ENCODE results near the gene OGFOD1. TPM values are rescaled to one million over a fixed set of nuclear protein-coding genes. Genes with fewer than 3 reads are reported as not detected.

The OGFOD1 gene
- polyA plus RNA-seq, 3 donors = 34.7 to 42.1 (median 39.8) TPM

DNA sequence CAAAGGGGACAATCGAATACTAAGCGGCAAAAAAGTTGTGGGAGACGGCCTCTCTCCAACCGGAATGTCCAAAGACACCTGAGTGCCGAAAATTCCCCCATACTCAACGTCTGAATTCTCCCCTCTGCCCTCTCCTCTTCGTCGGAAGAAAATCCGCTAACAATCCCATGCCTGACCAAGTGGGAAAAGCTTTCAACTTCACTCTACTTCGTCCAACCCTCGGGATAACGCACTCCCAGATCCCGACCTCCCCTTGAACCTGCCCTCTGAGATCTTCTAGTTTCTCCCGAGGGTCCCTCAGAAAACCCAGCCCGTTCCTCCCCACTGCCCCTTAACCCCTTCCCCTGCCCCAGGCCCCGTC is 27.0 kb upstream of the OGFOD1 start:
- DNase-seq = no peak

DNA sequence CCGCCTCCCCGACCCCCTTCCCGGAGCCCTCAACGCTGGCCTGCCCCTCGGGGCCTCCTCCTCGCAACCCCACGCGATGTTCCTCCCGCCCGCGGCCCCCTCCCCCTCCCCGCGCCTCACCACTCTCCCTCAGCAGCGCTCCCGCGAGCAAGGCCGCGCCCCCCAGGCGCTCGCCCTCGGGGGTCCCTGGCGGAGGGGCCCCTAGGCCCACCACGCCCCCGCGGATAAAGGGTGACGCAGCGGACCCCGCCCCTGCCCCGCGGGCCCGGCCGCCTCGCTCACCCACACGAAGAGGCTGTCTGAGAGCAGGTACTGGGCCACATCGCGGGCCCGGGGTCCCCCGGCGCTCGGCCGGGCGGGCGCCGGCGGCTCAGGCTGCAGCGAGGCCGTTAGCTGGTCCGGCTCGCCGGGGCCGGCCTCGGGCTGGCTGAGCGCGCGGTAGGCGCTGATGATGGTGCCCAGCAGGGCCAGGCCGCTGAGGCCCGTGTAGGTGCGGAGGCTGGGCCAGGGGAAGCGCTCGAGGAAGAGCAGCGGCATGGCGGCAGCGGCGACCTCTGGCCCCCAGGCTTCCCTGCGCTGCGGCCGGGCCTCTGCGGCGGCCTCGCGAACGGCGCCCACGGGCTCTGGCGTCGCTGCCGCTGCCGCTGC is 26.4 kb upstream of the OGFOD1 start:
- DNase-seq = no peak

DNA sequence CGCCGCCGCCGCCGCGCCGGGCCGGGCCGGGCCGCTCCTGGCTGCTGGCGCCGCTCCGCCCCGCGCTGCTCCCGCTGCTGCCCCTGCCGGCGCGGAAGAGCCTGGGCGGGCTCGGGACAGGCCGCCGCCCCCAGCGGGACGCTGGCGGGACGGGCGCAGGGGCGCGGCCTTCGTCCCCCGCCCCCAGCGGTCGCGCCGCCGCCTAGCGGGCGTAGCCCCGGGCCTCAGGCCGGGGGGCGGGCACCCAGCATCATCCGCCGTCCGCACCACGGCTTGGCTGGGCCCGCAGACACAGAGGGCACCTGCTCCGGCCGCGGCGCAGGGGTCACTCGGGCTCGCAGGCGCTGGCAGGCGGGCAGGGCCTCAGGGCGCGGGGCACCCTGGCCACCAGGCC is 25.9 kb upstream of the OGFOD1 start, which contains the start of gene AMFR:
Gene AMFR, minus strand, starts transcription at position 107 of the 394 bp plus-strand sequence. CDS start 218 bp downstream, outside the sequence.
- DNase-seq = peak; percentile 69

GRCh38 chr16:56426585-56426984 is 24.8 kb upstream of the OGFOD1 start:
- no peak for DNase-seq

DNA sequence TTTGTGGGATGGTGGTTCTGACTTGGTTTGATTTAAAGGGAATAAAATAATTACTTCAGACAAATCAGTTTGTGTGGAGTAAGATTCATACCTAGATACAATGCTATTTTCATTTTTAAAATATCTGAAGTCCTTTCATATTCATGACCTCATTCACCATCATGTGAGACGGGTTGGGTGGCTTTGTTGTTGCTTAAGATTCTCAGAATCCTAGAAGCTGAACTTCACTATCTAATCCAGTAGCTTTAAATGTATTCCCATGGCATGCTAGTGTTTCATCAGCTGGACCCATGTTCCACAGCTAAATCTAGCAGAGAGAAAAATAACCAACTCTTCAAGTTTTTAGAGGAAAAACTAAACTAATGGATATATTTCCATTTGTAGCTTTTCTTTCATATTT is 23.3 kb upstream of the OGFOD1 start:
- no peak for DNase-seq

DNA sequence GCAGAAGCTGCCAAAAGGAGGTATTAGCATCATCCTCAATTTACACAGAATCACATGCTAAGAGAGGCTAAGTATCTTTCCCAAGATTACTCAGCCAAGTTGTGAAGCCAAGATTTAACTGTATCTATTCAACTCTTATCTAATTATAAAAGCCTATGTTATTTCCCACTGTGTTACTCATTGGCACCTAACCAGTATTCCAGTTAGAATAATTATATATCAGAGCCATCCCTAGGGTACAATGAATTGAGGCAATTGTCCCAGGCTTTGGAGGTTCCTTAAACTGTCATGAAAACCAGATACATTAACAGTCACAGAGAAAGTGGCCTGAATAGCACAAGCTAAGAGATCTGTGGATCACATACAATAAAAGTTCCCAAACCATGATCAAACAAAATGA is 15.1 kb upstream of the OGFOD1 start:
- DNase-seq = no peak

DNA sequence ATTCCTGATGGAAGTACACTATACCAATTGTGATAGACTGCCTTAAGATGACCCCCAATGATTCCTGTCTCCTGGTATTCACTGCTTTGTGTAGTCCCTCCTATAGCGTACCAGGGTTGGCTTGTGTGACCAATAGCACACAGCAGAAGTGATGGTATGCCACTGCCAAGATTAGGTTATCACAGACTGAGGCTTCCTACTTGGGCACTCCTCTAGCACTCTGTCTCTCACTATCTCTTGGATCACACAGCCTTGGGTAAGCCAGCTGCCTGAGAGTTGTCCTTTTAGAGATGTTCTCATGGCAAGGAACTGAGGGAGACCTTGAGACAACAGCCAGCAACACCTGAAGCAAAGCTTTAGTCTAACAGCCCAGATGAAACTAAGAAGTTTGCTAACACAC is 13.3 kb upstream of the OGFOD1 start:
- no peak for DNase-seq

DNA sequence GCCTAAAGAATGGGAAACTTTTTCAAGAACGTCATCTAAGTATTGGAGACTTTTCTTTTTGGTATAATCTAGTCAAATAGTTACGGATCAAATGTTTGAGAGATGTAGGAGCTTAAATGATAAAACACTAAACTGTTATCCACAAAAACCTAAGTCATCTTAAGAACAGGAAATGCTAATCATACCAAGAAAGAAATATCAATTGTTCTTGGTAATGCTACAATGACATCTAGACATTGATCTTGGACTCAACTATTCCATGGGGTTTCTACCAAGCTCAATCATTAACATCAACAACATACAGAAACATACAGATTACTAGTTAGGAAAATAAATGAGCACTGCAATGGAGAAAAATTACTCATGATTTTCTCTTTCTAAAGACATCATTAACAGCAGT is 4.1 kb upstream of the OGFOD1 start:
- no peak for DNase-seq

GRCh38 chr16:56448005-56448404 is 3.3 kb upstream of the OGFOD1 start:
- DNase-seq = no peak

DNA sequence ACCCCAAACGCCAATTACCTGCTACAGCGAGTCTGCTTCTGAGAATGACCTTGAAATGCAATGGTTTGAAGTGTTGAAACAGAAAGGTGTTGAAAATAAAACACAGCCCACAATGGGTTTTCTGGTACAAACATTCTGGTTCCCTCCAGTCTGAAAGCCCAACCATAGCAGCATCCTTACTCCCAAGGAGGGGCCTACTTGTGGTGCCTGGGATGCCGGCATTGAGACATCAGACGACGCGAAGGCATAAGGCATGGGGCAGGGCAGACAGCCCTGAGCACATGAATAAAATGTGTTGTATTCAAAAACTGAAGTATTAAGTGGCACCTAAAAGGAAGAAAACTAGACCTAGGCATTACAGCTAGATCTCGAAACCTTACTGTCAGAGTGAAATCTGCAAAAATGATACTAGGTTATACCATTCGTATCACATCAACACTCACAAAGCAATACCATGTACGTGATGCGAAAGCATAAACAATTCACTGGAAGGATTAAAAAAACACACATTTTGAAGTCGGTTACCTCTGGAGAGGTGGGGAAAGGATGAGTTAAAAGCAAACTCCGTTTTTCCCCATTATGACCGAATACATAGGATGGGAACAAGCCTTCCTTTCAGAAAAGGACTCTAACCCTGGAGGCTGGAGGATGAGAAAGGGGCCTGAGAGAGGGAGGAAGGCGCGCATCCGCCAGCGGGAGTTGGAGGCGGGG is 924 bp upstream of the OGFOD1 start:
- no peak for DNase-seq

GRCh38 chr16:56451753-56452689 is 667 bp downstream of the OGFOD1 start:
- peak; percentile 35 for DNase-seq

DNA sequence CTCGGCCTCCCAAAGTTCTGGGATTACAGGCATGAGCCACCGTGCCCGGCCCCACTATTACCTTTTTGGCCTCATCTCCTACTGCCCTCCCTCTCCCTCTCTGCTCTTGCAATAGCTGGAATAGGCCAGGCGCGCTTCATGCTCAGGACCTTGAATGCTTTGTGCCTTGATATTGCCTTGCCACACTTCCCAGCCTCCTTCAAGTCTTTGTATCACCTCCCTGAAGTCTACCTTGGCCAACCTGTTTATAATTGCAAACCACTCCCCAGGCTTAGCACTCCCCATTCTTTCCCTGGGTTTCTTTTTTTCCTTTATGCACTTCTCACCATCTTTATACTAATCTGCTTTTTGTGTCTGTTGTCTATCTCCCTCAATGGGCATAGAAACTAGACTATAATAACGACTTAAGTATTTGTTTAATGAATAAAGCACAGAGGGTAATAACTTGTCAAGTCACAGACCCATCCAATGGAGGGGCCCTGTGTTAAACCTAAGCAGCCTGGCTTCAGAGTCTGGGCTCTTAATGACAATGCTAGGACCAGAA is 6.6 kb downstream of the OGFOD1 start:
- no peak for DNase-seq

GRCh38 chr16:56460101-56460500 is 8.7 kb downstream of the OGFOD1 start:
- DNase-seq = no peak

DNA sequence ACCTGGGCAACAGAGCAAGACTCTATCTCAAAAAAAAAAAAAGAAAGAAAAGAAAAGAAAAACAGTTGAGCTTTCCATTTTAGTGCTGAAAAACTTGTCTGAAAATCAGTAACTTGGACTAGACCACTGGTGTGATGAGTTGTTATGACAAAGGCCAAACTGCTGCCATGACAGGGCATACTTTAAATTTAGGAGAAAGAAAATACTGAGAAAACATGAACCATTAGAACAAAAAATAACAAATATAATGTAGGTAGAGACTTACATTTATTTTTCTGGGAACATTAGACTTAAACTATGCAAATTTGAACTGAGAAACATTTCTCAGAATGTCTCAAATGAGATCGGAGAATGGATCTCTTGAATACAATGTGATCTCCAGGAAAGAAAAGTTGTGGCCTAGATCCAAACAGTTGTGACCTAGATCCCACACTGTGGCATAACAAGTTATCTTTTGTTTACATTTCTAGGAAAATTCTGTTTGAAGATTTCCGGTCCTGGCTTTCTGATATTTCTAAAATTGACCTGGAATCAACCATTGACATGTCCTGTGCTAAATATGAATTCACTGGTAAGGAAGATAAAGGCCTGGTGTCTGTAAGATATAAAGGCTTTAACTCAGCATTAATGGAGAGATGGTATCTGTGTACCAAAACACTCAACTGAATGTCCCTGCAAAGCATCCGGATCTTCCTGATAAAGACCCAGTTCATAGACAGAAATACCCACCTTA is 10.9 kb downstream of the OGFOD1 start:
- no peak for DNase-seq

GRCh38 chr16:56463153-56463552 is 11.8 kb downstream of the OGFOD1 start:
- no peak for DNase-seq

DNA sequence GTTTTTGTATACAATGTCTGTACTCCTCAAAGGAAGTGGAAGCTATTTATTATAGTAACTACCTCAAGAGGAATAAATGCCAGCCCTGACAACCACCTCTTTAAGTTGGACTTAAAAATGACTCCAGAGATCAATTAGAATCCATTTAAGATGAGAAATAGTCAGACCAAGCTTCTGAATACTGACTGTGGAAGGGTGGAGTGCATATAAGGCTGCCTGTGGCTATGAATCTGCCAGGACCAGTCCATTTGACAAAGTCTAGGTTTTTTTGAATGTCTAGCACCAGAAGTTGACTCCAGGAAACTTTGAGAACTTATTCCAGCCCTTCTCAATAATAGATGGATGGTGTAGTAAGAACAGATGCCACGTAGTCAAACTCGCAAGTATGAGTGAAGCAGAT is 15.0 kb downstream of the OGFOD1 start:
- DNase-seq = no peak

- no peak for DNase-seq
These were observed 17.4 kb downstream of the OGFOD1 start for GRCh38 chr16:56468800-56469199.

DNA sequence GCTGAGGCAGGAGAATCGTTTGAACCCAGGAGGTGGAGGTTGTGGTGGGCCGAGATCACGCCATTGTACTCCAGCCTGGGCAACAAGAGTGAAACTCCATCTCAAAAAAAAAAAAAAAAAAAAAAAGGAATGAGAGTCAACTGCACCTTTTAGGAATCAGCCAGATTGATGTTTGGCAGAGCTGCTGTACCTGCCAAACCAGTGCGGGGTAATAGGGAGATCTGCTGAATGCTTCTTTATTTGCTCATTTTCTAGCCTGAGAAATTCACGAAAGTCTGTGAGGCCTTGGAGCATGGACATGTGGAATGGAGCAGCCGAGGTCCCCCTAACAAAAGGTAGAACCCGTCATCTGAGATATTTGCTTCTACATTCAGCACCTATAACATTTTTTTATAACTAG is 18.4 kb downstream of the OGFOD1 start:
- no peak for DNase-seq

GRCh38 chr16:56470232-56470631 is 18.9 kb downstream of the OGFOD1 start:
- DNase-seq = no peak

DNA sequence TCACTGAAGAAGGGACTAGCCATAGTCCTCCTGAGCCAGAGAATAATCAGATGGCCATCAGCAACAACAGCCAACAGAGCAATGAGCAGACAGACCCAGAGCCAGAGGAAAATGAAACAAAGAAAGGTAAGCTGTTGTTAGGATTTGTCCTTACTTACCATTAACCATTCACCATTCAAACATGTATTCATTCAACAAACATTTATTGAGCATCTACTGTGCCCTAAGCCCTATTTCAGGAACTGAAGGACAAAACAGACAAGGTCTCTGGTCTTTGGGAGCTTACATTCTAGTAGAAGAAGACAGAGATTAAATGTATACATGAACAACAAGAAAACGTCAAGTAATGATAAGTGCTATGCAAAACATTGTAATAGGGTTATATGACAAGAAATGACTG is 19.3 kb downstream of the OGFOD1 start:
- DNase-seq = no peak

DNA sequence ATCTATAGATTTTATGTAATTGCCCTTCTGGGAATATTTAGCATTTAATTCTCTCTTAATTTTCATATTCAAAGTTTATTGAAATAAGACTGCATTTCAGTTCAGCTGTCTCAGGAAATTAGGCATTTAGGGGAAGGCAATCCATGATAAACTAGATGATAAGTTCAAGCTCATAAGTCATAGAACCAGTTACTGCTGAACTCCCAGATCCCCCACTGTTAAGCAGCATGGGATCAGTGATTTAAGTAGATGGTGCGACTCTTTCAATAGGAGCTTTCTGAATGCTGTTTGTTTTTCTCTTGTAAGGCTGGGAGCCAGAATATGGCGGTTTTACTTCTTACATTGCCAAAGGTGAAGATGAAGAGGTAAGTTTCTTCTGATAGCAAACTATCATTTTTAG is 23.8 kb downstream of the OGFOD1 start:
- no peak for DNase-seq
